Measurements from ENCODE around the gene OPHN1.

OPHN1 gene

GRCh38 chrX:68261060-68261672, 172.1 kb downstream of the OPHN1 start:
- DNase-seq (ENCODE audit: low read depth, low spot score), result no peak
- H3K27ac ChIP-seq, result no peak overlapping the region

- DNase-seq (ENCODE audit: low read depth, low spot score), result no peak
- H3K27ac ChIP-seq, result no peak overlapping the region
Observed at GRCh38 chrX:68256990-68257389, 176.3 kb downstream of the OPHN1 start.

GRCh38 chrX:68254738-68255645, 178.3 kb downstream of the OPHN1 start:
- no peak for DNase-seq (ENCODE audit: low read depth, low spot score)
- H3K27ac ChIP-seq, result no peak overlapping the region

- no peak for DNase-seq (ENCODE audit: low read depth, low spot score)
- H3K27ac ChIP-seq, result no peak overlapping the region
Observed at GRCh38 chrX:68252664-68253063, 180.6 kb downstream of the OPHN1 start.

GRCh38 chrX:68249903-68250302, 183.4 kb downstream of the OPHN1 start:
- DNase-seq (ENCODE audit: low read depth, low spot score), result no peak
- H3K27ac ChIP-seq, result no peak overlapping the region

- no peak overlapping the region for H3K27ac ChIP-seq
- DNase-seq (ENCODE audit: low read depth, low spot score), result no peak
Observed at GRCh38 chrX:68249401-68249831, 183.9 kb downstream of the OPHN1 start.

- DNase-seq (ENCODE audit: low read depth, low spot score), result no peak
- H3K27ac ChIP-seq, result no peak overlapping the region
Observed at GRCh38 chrX:68238568-68238967, 194.7 kb downstream of the OPHN1 start.

GRCh38 chrX:68234171-68234910, 199.0 kb downstream of the OPHN1 start:
- no peak for DNase-seq (ENCODE audit: low read depth, low spot score)
- no peak overlapping the region for H3K27ac ChIP-seq

- DNase-seq (ENCODE audit: low read depth, low spot score), result peak; percentile 14
- H3K27ac ChIP-seq, result no peak overlapping the region
Observed at GRCh38 chrX:68232206-68232605, 201.1 kb downstream of the OPHN1 start.

- DNase-seq (ENCODE audit: low read depth, low spot score), result no peak
- no peak overlapping the region for H3K27ac ChIP-seq
Observed at GRCh38 chrX:68209008-68209407, 224.3 kb downstream of the OPHN1 start.

- DNase-seq (ENCODE audit: low read depth, low spot score), result no peak
Observed at GRCh38 chrX:68204521-68205038, 228.7 kb downstream of the OPHN1 start.

GRCh38 chrX:68203646-68204045, 229.6 kb downstream of the OPHN1 start:
- no peak for DNase-seq (ENCODE audit: low read depth, low spot score)
- no peak overlapping the region for H3K27ac ChIP-seq

More at GRCh38 chrX:68204521-68205038, 228.7 kb downstream of the OPHN1 start:
- no peak overlapping the region for H3K27ac ChIP-seq

- no peak for DNase-seq (ENCODE audit: low read depth, low spot score)
- H3K27ac ChIP-seq, result no peak overlapping the region
Observed at GRCh38 chrX:68203211-68203610, 230.1 kb downstream of the OPHN1 start.

- H3K27ac ChIP-seq, result no peak overlapping the region
- no peak for DNase-seq (ENCODE audit: low read depth, low spot score)
Observed at GRCh38 chrX:68199062-68199848, 234.0 kb downstream of the OPHN1 start.

GRCh38 chrX:68196939-68197791, 236.1 kb downstream of the OPHN1 start:
- no peak for DNase-seq (ENCODE audit: low read depth, low spot score)
- H3K27ac ChIP-seq, result no peak overlapping the region

- H3K27ac ChIP-seq, result no peak overlapping the region
- no peak for DNase-seq (ENCODE audit: low read depth, low spot score)
Observed at GRCh38 chrX:68195561-68195960, 237.7 kb downstream of the OPHN1 start.

- DNase-seq (ENCODE audit: low read depth, low spot score), result no peak
- no peak overlapping the region for H3K27ac ChIP-seq
Observed at GRCh38 chrX:68193786-68194185, 239.5 kb downstream of the OPHN1 start.

- DNase-seq (ENCODE audit: low read depth, low spot score), result no peak
- H3K27ac ChIP-seq, result no peak overlapping the region
Observed at GRCh38 chrX:68193234-68193633, 240.1 kb downstream of the OPHN1 start.

- no peak for DNase-seq (ENCODE audit: low read depth, low spot score)
Observed at GRCh38 chrX:68190799-68191198, 242.5 kb downstream of the OPHN1 start.

More at GRCh38 chrX:68190799-68191198, 242.5 kb downstream of the OPHN1 start:
- H3K27ac ChIP-seq, result no peak overlapping the region

Data from epithelial cell of prostate (primary cell).